ENCODE results near the gene ETV4. TPM values are rescaled to one million over a fixed set of nuclear protein-coding genes. Genes with fewer than 3 reads are reported as not detected.

ETV4 gene
- total and polyA plus RNA-seq, 2 donors (not counting 1 experiment from before 2014, with no cell fraction given) = 0.33 to 1.8 TPM

GRCh38 chr17:43573579-43574321 is 27.6 kb upstream of the ETV4 start:
- no peak overlapping the region for H3K27ac ChIP-seq (ENCODE audit: insufficient read depth, low read length)
- no peaks in the 10 kb centered on the region for H4K20me1 ChIP-seq (ENCODE audit: control insufficient read depth, extremely low read depth, insufficient read depth, low read length)
- H3K4me1 ChIP-seq (ENCODE audit: control insufficient read depth, extremely low read depth, insufficient read depth, low read length) = peaks cover 3% of the 10 kb centered on the region
- H2AFZ ChIP-seq (ENCODE audit: low read length) = no peak overlapping the region
- no peak overlapping the region for H3K9ac ChIP-seq (ENCODE audit: insufficient read depth, low read length)
- H3K36me3 ChIP-seq (ENCODE audit: control insufficient read depth, insufficient read depth, low read length) = no peaks in the 10 kb centered on the region
- no peak for TF ChIP-seq CTCF (conservative IDR thresholded peaks at IDR 0.05 in 1 of 2, IDR thresholded peaks at IDR 0.05 in 1 of 2; ENCODE audit: low read depth in 1 of 2, low read length in 2 of 2)
- H3K4me2 ChIP-seq (ENCODE audit: extremely low read depth, insufficient read depth, low read length) = no peak overlapping the region
- no peak overlapping the region for H3K4me3 ChIP-seq (replicated peaks in 1 of 4; ENCODE audit: control extremely low read depth in 1 of 4, insufficient read depth in 1 of 4, low read depth in 3 of 4, low read length in 4 of 4)
- no peak for DNase-seq (ENCODE audit: low read depth in 2 of 2)
- no peaks in the 10 kb centered on the region for H3K9me3 ChIP-seq (ENCODE audit: control insufficient read depth, insufficient read depth, low read depth, low read length)
- no peaks in the 10 kb centered on the region for H3K79me2 ChIP-seq (ENCODE audit: control insufficient read depth, insufficient read depth, low read length)
- H3K27me3 ChIP-seq (ENCODE audit: control insufficient read depth, insufficient read depth, low read length) = no peaks in the 10 kb centered on the region

DNA sequence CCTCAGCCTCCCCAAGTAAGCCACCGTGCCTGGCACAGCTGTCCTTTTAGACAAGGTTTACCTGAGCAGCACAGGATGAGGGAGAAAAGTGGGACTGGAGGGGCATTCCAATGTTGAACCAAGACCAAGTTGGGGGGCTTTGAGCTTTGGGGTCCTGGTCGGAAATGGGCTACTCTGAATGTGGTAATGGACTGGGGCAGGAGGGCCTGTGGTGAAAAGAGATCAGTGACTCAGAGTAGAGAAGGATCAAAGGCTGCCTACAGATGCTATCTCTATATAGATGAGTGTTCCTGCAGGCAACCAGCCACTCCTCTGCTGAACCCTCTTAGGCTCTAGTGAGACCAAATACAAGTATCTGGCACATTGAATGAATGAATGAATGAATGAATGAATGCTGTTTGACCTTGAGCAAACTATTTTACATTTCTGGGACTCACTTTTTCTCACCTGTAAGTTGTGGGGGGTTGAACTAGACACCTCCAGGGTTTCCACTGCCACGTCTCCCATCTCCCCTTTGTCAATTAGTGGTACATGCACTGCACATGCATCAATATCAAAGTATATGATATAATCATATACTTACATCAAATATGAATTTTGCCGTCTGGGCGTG is 26.3 kb upstream of the ETV4 start:
- Histone ChIP-seq H3K27ac (ENCODE audit: insufficient read depth, low read length) (no peak overlapping the region), H3K9ac (ENCODE audit: insufficient read depth, low read length) (no peak overlapping the region), H3K4me1 (ENCODE audit: control insufficient read depth, extremely low read depth, insufficient read depth, low read length) (peaks cover 3% of the 10 kb centered on the region), H3K27me3 (ENCODE audit: control insufficient read depth, insufficient read depth, low read length) (no peaks in the 10 kb centered on the region), H2AFZ (ENCODE audit: low read length) (no peak overlapping the region), H3K9me3 (ENCODE audit: control insufficient read depth, insufficient read depth, low read depth, low read length) (no peaks in the 10 kb centered on the region), H3K4me2 (ENCODE audit: extremely low read depth, insufficient read depth, low read length) (no peak overlapping the region), H3K36me3 (ENCODE audit: control insufficient read depth, insufficient read depth, low read length) (no peaks in the 10 kb centered on the region), H3K79me2 (ENCODE audit: control insufficient read depth, insufficient read depth, low read length) (no peaks in the 10 kb centered on the region), H4K20me1 (ENCODE audit: control insufficient read depth, extremely low read depth, insufficient read depth, low read length) (no peaks in the 10 kb centered on the region), H3K4me3 (replicated peaks in 1 of 4; ENCODE audit: control extremely low read depth in 1 of 4, insufficient read depth in 1 of 4, low read depth in 3 of 4, low read length in 4 of 4) (no peak overlapping the region)
- TF ChIP-seq EZH2 (IDR thresholded peaks at IDR 0.05; ENCODE audit: low read length, missing control alignments) (no peak), CTCF (conservative IDR thresholded peaks at IDR 0.05 in 1 of 2, IDR thresholded peaks at IDR 0.05 in 1 of 2; ENCODE audit: low read depth in 1 of 2, low read length in 2 of 2) (no peak)
- no peak for DNase-seq (ENCODE audit: low read depth in 2 of 2)

GRCh38 chr17:43570518-43570928 is 24.4 kb upstream of the ETV4 start:
- DNase-seq (ENCODE audit: low read depth in 2 of 2) = peak; percentile 30 to 85
- no peak for TF ChIP-seq EZH2 (IDR thresholded peaks at IDR 0.05; ENCODE audit: low read length, missing control alignments)
- TF ChIP-seq CTCF (conservative IDR thresholded peaks at IDR 0.05 in 1 of 2, IDR thresholded peaks at IDR 0.05 in 1 of 2; ENCODE audit: low read depth in 1 of 2, low read length in 2 of 2) = no peak
- no peaks in the 10 kb centered on the region for H4K20me1 ChIP-seq (ENCODE audit: control insufficient read depth, extremely low read depth, insufficient read depth, low read length)
- no peak overlapping the region for H3K4me3 ChIP-seq (replicated peaks in 1 of 4; ENCODE audit: control extremely low read depth in 1 of 4, insufficient read depth in 1 of 4, low read depth in 3 of 4, low read length in 4 of 4)
- no peaks in the 10 kb centered on the region for H3K79me2 ChIP-seq (ENCODE audit: control insufficient read depth, insufficient read depth, low read length)
- no peaks in the 10 kb centered on the region for H3K27me3 ChIP-seq (ENCODE audit: control insufficient read depth, insufficient read depth, low read length)
- no peak overlapping the region for H3K4me2 ChIP-seq (ENCODE audit: extremely low read depth, insufficient read depth, low read length)
- peaks cover 3% of the 10 kb centered on the region for H3K4me1 ChIP-seq (ENCODE audit: control insufficient read depth, extremely low read depth, insufficient read depth, low read length)
- H3K9ac ChIP-seq (ENCODE audit: insufficient read depth, low read length) = no peak overlapping the region
- H3K9me3 ChIP-seq (ENCODE audit: control insufficient read depth, insufficient read depth, low read depth, low read length) = no peaks in the 10 kb centered on the region
- no peaks in the 10 kb centered on the region for H3K36me3 ChIP-seq (ENCODE audit: control insufficient read depth, insufficient read depth, low read length)
- no peak overlapping the region for H2AFZ ChIP-seq (ENCODE audit: low read length)
- no peak overlapping the region for H3K27ac ChIP-seq (ENCODE audit: insufficient read depth, low read length)

Measured in fibroblast of lung (primary cell).